Mesenchymal stem cell (in vitro differentiated cells and primary cell): ENCODE measurements around the gene KIAA1191.

Source experiments
- DNase-seq: peaks from one replicate; pipeline ENCODE4 v3.0.0-alpha.2; 2013
- H2AFZ ChIP-seq: one replicate; pipeline ENCODE4 v1.6.1; 2013; ENCODE audit warnings: low read depth, mild to moderate bottlenecking, control low read depth, inconsistent platforms, low read length, moderate library complexity
- H2AK5ac ChIP-seq: 2 replicates; pipeline ENCODE4 v1.6.1; 2013; ENCODE audit warnings: low read length, moderate library complexity, mild to moderate bottlenecking, inconsistent platforms; ENCODE audit not compliant: severe bottlenecking
- H2BK120ac ChIP-seq: one replicate; pipeline ENCODE4 v1.6.1; 2013; ENCODE audit warnings: low read depth, mild to moderate bottlenecking, inconsistent platforms, low read length, moderate library complexity
- H2BK12ac ChIP-seq, 2 experiments: one replicate each; pipeline ENCODE4 v1.6.1; 2013; ENCODE audit warnings: inconsistent platforms in 2 of 2, low read length in 2 of 2, mild to moderate bottlenecking in 2 of 2, moderate library complexity in 2 of 2, control low read depth in 1 of 2
- H2BK15ac ChIP-seq: one replicate; pipeline ENCODE4 v1.6.1; 2013; ENCODE audit warnings: mild to moderate bottlenecking, low read depth, inconsistent platforms; ENCODE audit not compliant: poor library complexity, severe bottlenecking
- H2BK5ac ChIP-seq: 2 replicates; pipeline ENCODE4 v1.6.1; 2013; ENCODE audit warnings: low read depth, mild to moderate bottlenecking, low read length, control low read depth, inconsistent platforms; ENCODE audit not compliant: poor library complexity, severe bottlenecking
- H3K14ac ChIP-seq, 2 experiments: one replicate each; pipeline ENCODE4 v1.6.1; 2013; ENCODE audit warnings: inconsistent platforms in 2 of 2, low read length in 2 of 2, control low read depth in 1 of 2, mild to moderate bottlenecking in 1 of 2, moderate library complexity in 1 of 2
- H3K18ac ChIP-seq, 2 experiments: one replicate each; pipeline ENCODE4 v1.6.1; 2013; ENCODE audit warnings: inconsistent platforms in 2 of 2, low read length in 2 of 2, control low read depth in 1 of 2, low read depth in 1 of 2, mild to moderate bottlenecking in 1 of 2
- H3K23ac ChIP-seq, 2 experiments: one replicate each; pipeline ENCODE4 v1.6.1; 2013; ENCODE audit warnings: inconsistent platforms in 2 of 2, low read length in 2 of 2, mild to moderate bottlenecking in 2 of 2, moderate library complexity in 2 of 2, control low read depth in 1 of 2
- H3K27ac ChIP-seq: 2 replicates; pipeline ENCODE4 v1.5.1; 2013; ENCODE audit warnings: mild to moderate bottlenecking, moderate library complexity, low read length, control low read depth, inconsistent platforms; ENCODE audit not compliant: poor library complexity, severe bottlenecking
- H3K27me3 ChIP-seq, 2 experiments: 2 replicates each; pipeline versions ENCODE4 v1.6.1 to v1.7.0; 2013; ENCODE audit warnings: low read length in 2 of 2, mild to moderate bottlenecking in 2 of 2, moderate library complexity in 2 of 2, control low read depth in 1 of 2, inconsistent platforms in 1 of 2; ENCODE audit not compliant: control insufficient read depth in 1 of 2, insufficient read depth in 1 of 2
- H3K36me3 ChIP-seq, 2 experiments: 2 replicates each; pipeline versions ENCODE4 v1.6.1 to v1.7.0; 2013; ENCODE audit warnings: low read length in 2 of 2, control low read depth in 1 of 2, inconsistent platforms in 1 of 2, low read depth in 1 of 2, mild to moderate bottlenecking in 1 of 2; ENCODE audit not compliant: insufficient read depth in 2 of 2, control insufficient read depth in 1 of 2
- H3K4ac ChIP-seq, 2 experiments: one replicate each; pipeline ENCODE4 v1.6.1; 2013; ENCODE audit warnings: inconsistent platforms in 2 of 2, low read length in 2 of 2, mild to moderate bottlenecking in 2 of 2, moderate library complexity in 2 of 2, control low read depth in 1 of 2, low read depth in 1 of 2
- H3K4me1 ChIP-seq: 2 replicates; pipeline ENCODE4 v1.6.1; 2013; ENCODE audit warnings: low read depth, low read length, control low read depth; ENCODE audit not compliant: control insufficient read depth, insufficient read depth
- H3K4me2 ChIP-seq: 2 replicates; pipeline ENCODE4 v1.6.1; 2013; ENCODE audit warnings: low read length, mild to moderate bottlenecking, inconsistent platforms; ENCODE audit not compliant: poor library complexity, severe bottlenecking
- H3K4me3 ChIP-seq, 2 experiments: 2 replicates each; pipeline versions ENCODE4 v1.5.1 to v1.7.0; 2013; ENCODE audit warnings: low read length in 2 of 2, mild to moderate bottlenecking in 2 of 2, control low read depth in 1 of 2, low read depth in 1 of 2; ENCODE audit not compliant: insufficient read depth in 1 of 2
- H3K79me1 ChIP-seq: replicated peaks from 2 replicates; pipeline ENCODE4 v1.6.1; 2013; ENCODE audit warnings: mild to moderate bottlenecking, control low read depth, low read length, inconsistent platforms; ENCODE audit not compliant: poor library complexity, severe bottlenecking
- H3K9ac ChIP-seq: 2 replicates; pipeline ENCODE4 v1.7.0; 2013; ENCODE audit warnings: mild to moderate bottlenecking, low read length, moderate library complexity
- H3K9me3 ChIP-seq: 2 replicates; pipeline ENCODE4 v1.7.0; 2013; ENCODE audit warnings: mild to moderate bottlenecking, low read length; ENCODE audit not compliant: control insufficient read depth
- H4K8ac ChIP-seq: one replicate; pipeline ENCODE4 v1.6.1; 2013; ENCODE audit warnings: inconsistent platforms, mild to moderate bottlenecking, low read length, moderate library complexity
- H4K91ac ChIP-seq: one replicate; pipeline ENCODE4 v1.6.1; 2013; ENCODE audit warnings: mild to moderate bottlenecking, low read length, inconsistent platforms
- WGBS: methylation state at CpG from one replicate; pipeline ENCODE4 v1.1.7; 2013; ENCODE audit warnings: mixed read lengths; 5-methylcytosine and 5-hydroxymethylcytosine counted together

Gene KIAA1191

DNA sequence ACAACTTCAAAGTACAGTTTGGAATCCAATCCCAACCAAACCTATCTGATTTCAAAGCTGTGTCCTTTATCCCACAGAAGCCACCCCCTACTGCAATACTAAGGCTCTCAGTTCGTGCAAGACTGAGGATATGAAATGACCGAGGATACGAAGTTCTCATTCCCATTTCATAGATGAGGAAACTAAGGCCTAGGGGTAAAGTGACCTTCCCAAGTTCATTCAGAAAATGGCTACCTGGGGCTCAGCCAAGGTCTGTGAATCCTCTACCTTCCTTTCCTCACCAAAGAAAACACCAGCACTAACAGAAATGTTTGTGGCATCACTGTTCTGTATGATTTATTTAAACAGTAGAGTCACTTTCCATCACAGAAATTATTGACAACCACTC is 5.4 kb downstream of the KIAA1191 start:
- Histone ChIP-seq H2BK120ac (no peak overlapping the region), H2BK15ac (no peak overlapping the region), H4K8ac (no peak overlapping the region), H3K27ac (no peak overlapping the region), H3K18ac (no peak overlapping the region), H3K4ac (no peak overlapping the region), H3K9me3 (no peaks in the 10 kb centered on the region), H2AK5ac (no peak overlapping the region), H2BK12ac (no peak overlapping the region), H3K14ac (no peak overlapping the region), H3K27me3 (no peaks in the 10 kb centered on the region), H2BK5ac (no peak overlapping the region), H3K79me1 (peaks cover 22% of the 10 kb centered on the region), H3K9ac (no peak overlapping the region), H3K36me3 (peaks cover 48 to 72% of the 10 kb centered on the region in 2 experiments), H3K4me3 (no peak overlapping the region), H3K23ac (no peak overlapping the region), H2AFZ (no peak overlapping the region), H4K91ac (no peak overlapping the region), H3K4me1 (peaks cover 2% of the 10 kb centered on the region), H3K4me2 (no peak overlapping the region)
- WGBS = 97% methylated on average over 3 of the region's 3 CpGs
- DNase-seq = no peak

DNA sequence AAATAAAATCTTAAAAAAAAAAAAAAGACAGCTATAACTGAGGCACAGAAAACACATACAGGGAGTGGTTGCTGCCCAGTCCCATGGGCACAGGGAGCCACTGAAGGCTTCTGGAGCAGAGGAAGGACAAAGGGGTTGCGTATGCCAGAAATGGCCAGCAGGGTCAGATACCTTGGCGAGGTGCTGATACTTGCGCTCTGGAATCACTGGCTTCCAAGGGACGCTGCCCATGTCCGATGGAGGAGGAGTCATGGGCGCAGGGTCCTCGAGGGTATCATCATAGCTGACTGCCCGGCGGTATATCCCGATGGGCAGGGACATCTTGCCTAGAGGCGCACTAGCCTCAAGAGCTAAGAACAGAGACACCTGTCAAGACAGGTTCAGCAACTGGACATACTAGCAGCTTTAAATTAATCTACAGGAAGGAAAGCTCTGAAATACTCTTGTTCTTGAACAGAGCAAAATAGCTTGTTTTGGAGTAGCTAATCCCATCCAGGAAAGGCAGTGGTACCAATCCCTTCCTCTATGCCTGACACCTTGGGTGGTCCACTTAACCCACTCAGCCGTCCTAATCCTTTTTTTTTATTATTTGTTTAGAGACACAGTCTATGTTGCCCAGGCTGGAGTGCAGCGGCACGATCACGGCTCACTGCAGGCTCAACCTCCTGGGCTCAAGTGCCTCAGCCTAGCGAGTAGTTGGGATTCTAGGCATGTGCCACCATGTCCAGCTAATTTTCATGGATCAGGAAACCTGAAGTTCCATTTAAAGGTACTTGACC is 6.0 kb downstream of the KIAA1191 start:
- no peak overlapping the region for H2BK12ac ChIP-seq
- no peak overlapping the region for H3K27ac ChIP-seq
- H3K4me2 ChIP-seq = no peak overlapping the region
- H3K4me3 ChIP-seq = no peak overlapping the region
- no peak overlapping the region for H4K91ac ChIP-seq
- no peak overlapping the region for H3K18ac ChIP-seq
- H3K4me1 ChIP-seq = peaks cover 2% of the 10 kb centered on the region
- 93% methylated on average over 15 of the region's 16 CpGs for WGBS
- peaks cover 52 to 76% of the 10 kb centered on the region in 2 experiments for H3K36me3 ChIP-seq
- no peak overlapping the region for H2AK5ac ChIP-seq
- H2BK15ac ChIP-seq = no peak overlapping the region
- DNase-seq = no peak
- no peak overlapping the region for H2BK5ac ChIP-seq
- no peaks in the 10 kb centered on the region for H3K27me3 ChIP-seq
- no peak overlapping the region for H3K4ac ChIP-seq
- H3K79me1 ChIP-seq = peaks cover 23% of the 10 kb centered on the region
- H3K9ac ChIP-seq = no peak overlapping the region
- H2AFZ ChIP-seq = no peak overlapping the region
- H3K23ac ChIP-seq = no peak overlapping the region
- H2BK120ac ChIP-seq = no peak overlapping the region
- H3K14ac ChIP-seq = no peak overlapping the region
- H4K8ac ChIP-seq = no peak overlapping the region
- H3K9me3 ChIP-seq = no peaks in the 10 kb centered on the region

DNA sequence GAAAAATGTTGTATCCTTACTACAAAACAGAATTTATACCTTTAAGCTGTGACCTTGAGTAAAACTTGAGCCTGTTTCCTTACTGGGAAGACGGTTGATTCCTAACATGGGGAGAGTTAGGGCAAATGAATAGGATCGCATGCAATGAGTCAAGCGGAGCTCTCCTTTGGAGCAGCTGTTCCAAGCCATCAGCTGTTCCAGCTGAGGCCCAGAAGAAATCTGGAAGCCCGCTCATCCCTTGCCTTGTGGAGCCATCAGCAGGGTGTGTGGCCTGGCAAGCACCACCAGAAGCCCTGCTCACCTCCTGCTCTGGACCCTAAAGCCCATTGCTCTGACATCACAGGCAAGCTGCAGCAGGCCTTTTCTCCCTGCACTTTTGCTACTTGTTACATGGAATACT is 8.0 kb downstream of the KIAA1191 start:
- Histone ChIP-seq H3K36me3 (peaks cover 65 to 94% of the 10 kb centered on the region in 2 experiments), H3K4ac (no peak overlapping the region), H3K27ac (no peak overlapping the region), H2AFZ (no peak overlapping the region), H3K9ac (no peak overlapping the region), H2AK5ac (no peak overlapping the region), H4K8ac (no peak overlapping the region), H3K4me3 (no peak overlapping the region), H4K91ac (no peak overlapping the region), H3K9me3 (no peaks in the 10 kb centered on the region), H3K14ac (no peak overlapping the region), H2BK120ac (no peak overlapping the region), H3K27me3 (no peaks in the 10 kb centered on the region), H3K23ac (no peak overlapping the region), H2BK5ac (no peak overlapping the region), H3K18ac (no peak overlapping the region), H2BK15ac (no peak overlapping the region), H3K4me2 (no peak overlapping the region), H2BK12ac (no peak overlapping the region), H3K79me1 (peaks cover 39% of the 10 kb centered on the region), H3K4me1 (peaks cover 2% of the 10 kb centered on the region)
- 92% methylated on average over 4 of the region's 4 CpGs for WGBS
- DNase-seq = no peak

DNA sequence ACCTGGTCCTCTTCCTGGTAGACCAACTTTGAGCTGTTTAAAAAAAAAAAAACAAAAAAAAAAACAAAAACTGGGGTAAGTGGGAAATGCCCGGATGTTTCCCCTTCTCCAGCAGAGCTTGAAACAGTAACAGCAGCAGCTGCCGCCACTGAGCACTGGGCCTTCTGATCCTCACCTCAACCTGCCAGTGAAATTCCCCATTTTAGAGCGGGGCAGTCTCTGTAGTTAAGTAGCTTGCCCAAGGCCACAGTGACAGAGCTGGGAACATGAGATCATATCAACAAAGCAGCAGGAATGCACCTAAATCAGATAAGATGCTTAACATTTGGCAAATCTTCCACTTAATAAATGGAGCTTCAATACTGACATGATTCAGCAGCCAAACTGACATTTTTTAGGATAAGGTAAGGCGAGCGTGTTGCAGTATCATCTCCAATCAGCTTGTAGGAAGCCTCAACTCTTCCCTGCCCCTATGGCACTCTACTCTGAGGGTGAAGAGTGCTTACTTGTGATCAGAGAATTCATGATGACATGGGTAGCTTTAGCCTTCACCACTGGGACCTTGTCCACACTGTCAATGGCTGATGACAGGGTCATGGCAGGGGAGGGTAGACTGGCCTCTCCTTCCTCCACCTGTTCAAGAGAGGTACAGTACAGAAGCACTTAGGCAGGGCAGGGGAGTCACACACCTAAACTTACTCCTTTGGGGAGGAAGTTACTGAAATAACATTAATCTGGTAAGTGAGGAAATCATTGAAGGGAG is 9.3 kb downstream of the KIAA1191 start:
- Histone ChIP-seq H3K36me3 (peaks cover 70 to 94% of the 10 kb centered on the region in 2 experiments), H3K4me2 (no peak overlapping the region), H3K18ac (no peak overlapping the region), H3K23ac (no peak overlapping the region), H3K4me1 (no peaks in the 10 kb centered on the region), H3K4me3 (no peak overlapping the region), H2BK15ac (no peak overlapping the region), H2BK120ac (no peak overlapping the region), H3K27me3 (no peaks in the 10 kb centered on the region), H3K9me3 (no peaks in the 10 kb centered on the region), H3K79me1 (peaks cover 47% of the 10 kb centered on the region), H3K9ac (no peak overlapping the region), H4K8ac (no peak overlapping the region), H2BK12ac (no peak overlapping the region), H2AK5ac (no peak overlapping the region), H2BK5ac (no peak overlapping the region), H3K4ac (no peak overlapping the region), H3K27ac (no peak overlapping the region), H2AFZ (no peak overlapping the region), H3K14ac (no peak overlapping the region), H4K91ac (no peak overlapping the region)
- DNase-seq = peak; percentile 17
- WGBS = 99% methylated on average over 5 of the region's 5 CpGs
